HG03108 (cell line): Measurements from ENCODE around the gene SELPLG.
"Not testable (repeated sequence)": the region's sequence is repeated elsewhere in the genome, so short reads cannot be mapped to it uniquely, and the experiment has no call there.

Experiments
- ATAC-seq: cut with Tn5 transposase; IDR thresholded peaks from one replicate; pipeline ENCODE4 v1.9.1; 2021; ENCODE audit warnings: moderate library complexity; ENCODE audit not compliant: unreplicated experiment

The SELPLG gene

DNA sequence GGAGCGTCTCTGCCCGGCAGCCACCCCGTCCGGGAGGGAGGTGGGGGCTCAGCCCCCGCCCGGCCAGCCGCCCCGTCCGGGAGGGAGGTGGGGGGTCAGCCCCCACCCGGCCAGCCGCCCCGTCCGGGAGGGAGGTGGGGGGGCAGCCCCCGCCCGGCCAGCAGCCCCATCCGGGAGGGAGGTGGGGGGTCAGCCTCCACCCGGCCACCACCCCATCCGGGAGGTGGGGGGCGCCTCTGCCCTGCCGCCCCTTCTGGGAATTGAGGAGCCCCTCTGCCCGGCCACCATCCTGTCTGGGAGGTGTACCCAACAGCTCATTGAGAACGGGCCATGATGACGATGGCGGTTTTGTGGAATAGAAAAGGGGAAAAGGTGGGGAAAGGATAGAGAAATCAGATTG, 22.6 kb upstream of the SELPLG start:
- ATAC-seq: not testable (repeated sequence)

DNA sequence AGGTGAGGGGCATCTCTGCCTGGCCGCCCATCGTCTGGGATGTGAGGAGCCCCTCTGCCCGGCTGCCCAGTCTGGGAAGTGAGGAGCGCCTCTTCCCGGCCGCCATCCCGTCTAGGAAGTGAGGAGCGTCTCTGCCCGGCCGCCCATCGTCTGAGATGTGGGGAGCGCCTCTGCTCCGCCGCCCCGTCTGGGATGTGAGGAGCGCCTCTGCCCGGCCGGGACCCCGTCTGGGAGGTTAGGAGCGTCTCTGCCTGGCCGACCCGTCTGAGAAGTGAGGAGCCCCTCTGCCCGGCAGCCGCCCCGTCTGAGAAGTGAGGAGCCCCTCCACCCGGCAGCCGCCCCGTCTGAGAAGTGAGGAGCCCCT, 22.1 kb upstream of the SELPLG start:
- ATAC-seq: not testable (repeated sequence)

DNA sequence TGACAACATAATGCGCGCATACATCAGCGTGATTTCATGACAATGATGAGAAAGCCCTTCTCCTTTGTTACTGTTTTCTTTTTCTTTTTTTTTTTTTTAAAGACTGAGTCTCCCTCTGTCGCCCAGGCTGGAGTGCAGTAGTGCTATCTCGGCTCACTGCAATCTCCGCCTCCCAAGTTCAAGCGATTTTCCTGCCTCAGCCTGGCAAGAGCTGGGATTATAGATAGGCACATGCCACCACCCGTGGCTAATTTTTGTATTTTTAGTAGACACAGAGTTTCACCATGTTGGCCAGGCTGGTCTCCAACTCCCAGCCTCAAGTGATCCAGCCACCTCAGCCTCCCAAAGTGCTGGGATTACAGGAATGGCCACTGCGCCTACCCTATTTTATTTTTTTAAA, 20.9 kb upstream of the SELPLG start:
- not testable (repeated sequence) for ATAC-seq

DNA sequence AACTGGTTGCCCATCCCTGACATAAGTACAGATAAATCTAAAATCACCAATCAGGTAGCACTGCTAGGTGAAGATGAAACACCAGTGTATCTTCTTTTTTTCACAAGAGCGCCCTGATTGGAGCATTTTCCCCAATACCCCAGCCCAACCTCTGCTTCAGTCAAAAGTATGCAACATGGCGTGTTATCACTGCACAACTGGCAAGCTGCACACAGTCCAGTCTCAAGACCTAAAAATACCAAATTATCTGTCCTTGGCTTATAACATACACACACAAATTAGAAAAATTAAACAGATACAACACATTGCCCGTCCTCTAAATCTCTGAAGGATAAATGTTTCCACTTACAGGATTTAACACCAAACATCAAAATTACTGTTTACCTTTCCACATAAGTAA, 20.2 kb upstream of the SELPLG start:
- no peak for ATAC-seq

DNA sequence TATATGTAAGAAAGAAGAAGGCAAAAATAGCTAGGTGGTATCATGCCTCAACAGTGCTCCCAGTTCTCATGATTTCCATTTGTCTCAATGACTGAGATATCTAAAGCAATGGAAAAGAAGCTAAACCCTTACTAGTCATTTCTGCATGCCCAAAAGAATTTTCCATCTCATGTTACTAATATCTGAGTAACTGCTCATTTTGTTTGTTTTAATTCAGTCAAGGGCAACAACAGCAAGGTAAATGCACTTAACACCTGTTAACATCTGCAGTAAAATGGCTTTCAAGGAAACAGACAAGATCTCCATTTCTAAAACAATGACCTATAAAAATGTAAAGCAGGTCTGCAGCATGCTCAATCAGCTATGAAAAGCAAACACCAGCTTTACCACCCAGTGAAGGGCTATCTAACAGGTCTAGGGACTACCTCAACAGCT, 19.4 kb upstream of the SELPLG start:
- ATAC-seq: no peak

DNA sequence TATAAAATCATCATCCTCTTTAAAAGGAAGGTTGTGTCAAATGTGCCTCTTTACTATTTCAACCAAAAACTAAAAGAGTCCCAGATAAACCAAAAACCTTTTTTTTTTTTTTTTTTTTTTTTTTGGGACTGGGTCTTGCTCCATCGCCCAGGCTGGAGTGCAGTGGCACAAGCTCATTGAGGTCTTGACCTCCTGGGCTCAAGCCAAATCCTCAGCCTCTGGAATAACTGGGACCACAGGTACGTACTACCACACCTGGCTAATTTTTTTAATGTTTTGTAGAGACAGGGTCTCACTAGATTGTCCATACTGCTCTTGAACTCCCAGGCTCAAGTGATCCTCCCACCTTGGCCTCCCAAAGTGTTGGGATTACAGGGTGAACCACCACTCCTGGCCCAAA, 16.4 kb upstream of the SELPLG start:
- no peak for ATAC-seq

DNA sequence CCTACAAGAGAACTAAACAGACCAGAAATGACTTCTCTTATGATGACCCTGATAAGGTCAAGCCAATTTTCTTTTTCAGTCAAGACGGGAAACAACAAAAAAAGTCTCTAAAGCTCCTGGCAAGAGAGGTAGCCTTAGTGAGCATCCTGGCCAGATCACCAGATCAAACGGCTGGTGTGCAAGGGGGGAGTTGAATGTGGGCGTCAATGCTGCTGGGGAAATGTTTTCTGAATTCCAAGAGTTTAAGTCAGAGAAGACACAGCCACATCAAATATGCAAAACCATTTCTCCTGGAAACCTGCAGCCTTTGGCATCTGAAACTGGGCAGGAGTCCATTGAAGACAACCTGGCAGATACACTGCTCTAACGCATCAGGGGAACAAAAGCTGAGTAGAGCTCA, 16.0 kb upstream of the SELPLG start:
- ATAC-seq: no peak

DNA sequence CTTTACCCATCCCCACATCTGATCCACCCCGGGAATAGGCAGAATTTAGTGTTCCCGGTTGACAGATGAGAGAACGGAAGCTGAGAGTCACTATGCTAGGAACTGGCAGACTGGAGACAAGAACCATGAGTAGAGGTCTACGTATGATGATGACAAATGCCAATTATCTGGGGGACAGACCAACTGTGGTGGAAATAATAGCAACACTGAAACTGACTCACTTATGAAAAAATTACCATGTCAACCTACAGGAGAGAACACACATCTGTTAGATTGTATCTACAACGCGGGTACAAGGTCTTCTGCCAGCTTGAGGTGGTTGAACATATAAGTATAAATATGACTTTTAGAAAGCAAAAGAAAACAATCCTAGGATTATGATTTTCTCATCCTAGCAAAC, 15.4 kb upstream of the SELPLG start:
- no peak for ATAC-seq

DNA sequence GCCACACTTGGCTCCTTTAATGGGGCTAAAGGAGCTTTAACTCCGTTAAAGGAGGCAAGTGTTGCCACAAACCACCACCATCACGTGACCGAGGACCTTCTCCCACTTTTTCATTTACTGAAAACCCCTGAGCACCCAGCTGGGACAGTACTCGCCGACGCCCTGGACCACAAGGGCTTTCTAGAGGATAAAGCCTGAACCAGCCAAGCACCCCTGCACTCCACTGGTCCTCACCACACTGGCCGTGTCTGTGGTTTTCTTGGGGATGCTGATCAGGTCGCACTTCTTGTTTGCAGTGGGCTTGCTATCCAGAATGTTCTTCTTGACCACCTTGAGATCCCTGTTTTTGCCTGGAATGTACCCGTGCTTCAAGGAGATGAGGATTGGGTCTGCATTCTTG, 14.7 kb upstream of the SELPLG start:
- ATAC-seq: no peak

DNA sequence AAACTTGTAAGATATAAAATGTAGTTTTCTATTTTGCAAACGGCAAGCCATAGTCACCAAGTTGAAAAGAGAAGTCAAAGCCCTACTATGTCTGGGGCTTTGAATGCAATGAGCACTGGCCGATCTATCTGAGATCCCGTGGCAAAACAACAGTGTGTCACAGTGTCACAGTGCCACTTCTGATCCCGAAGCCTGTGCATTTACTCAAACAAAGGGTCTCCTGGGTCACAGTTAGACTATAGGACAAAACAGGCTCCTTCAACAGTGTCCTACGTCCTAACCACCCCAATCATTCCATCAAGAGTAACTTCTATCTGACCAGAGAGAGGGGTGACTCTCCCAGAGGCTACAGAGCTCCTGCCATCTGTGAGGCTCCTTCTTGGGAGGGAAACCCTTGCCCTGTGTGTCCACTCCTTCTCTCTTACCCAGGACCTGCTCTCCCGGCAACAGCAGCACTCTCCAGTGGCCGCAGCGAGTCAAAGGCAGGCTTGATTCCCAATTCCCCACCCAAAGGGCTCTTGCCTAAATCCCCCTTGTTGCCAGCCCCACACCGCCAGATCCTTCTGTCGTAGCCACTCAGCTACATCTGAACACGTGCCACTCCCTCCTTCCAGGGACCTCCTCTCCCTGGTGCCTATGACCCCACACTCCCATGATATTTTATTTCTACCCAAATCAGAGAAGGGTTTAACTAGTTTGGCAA, 14.0 kb upstream of the SELPLG start:
- no peak for ATAC-seq

DNA sequence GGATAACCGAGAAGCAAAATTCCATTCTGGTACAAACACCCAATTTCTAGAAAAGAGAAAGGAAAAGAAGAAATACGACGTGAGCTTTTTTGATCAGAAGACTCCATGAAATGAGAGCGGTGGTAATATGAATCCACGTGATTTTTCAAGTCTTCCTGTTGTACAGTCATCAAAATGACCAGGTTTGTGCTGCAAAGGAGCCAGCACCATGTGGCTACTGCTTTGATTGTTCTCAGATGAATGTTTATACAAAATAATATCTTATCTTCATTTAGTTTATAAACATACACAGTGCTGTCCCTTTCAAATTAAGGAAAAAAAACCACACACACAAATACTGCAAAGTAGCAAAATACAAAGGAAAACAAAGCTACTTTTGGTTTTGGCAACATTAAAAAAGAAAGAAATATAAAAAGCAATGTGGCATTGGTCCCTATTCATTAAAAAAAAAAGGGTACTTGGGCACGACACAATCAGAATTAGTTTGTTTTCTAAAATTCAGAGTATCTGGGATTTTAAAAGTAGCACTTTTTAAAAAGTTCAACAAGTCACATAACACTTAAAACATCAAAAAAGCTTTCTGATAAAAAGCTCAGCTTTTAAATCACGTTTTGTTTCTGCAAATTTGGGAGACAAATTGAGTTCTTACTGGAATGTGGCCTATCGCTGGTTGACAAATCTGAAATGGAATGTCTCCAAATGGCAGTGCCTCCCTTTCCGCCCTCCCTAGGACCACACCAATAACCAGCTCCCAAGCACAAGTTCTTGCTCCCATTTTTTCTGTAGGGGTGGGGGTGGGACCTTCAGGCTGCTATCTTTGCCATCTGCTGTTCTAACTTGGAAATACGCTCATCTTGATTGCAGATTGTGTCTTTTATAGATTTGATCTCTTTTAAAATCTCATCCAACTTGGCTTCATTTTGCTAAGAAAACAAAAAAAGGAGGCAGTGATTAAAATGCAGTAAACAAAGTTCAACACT, 13.2 kb upstream of the SELPLG start:
- ATAC-seq: no peak

DNA sequence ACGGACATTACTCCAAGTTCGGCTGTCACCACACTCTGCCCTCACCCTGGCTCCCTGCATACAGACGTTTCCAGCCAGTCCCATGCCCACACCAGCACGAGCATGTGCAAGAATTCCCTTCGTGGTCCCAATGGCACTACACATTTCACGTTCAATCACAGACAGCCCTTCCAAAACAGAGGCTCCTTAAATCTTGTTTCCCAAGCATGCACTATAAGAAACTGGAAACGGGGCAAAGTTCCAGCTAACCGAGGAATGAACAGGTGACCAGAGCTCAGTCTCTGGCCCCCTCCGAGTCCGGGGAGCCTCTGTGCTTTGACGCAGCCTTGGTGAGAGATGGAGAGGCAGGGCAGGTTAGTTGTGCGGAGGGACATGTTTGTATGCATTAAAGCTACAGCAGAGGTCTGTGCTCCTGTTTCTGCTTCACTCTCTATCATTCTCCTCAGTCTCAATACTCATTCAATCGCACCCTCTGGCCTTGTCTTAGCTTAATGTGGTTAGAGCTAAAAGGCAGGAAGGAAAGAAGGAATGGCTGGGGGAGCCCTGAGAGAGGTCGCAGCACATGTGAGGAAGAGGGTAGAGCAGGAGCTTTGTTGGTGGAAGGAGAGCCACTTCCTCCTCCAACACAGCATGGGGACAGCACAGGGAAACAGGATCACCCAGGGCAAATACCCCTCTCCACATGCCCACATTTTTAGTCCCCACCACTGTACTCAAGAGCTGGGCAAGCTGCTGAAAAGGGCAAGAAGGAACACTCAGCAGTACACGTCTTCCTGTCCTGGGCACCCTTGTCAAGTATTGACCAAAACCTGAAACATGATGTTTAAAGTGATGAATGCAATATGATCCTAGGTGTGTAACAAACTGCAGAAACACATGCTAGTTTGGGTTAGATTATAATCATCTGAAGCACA, 12.2 kb upstream of the SELPLG start:
- no peak for ATAC-seq

DNA sequence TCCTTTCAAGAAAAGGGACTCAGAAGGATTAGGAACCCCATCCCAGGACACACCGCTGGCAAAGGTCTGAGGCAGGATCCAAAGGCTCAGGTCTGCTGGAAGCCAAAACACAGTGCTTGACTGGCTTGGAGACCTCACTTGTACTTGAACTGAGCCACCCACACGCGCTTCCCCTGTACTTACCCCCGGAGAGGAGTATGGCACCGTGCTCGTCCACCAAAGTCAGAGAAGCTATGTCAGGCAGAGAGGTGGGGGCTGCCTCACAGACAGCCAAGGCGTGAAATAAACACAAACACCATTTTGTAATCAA, 11.1 kb upstream of the SELPLG start:
- no peak for ATAC-seq

DNA sequence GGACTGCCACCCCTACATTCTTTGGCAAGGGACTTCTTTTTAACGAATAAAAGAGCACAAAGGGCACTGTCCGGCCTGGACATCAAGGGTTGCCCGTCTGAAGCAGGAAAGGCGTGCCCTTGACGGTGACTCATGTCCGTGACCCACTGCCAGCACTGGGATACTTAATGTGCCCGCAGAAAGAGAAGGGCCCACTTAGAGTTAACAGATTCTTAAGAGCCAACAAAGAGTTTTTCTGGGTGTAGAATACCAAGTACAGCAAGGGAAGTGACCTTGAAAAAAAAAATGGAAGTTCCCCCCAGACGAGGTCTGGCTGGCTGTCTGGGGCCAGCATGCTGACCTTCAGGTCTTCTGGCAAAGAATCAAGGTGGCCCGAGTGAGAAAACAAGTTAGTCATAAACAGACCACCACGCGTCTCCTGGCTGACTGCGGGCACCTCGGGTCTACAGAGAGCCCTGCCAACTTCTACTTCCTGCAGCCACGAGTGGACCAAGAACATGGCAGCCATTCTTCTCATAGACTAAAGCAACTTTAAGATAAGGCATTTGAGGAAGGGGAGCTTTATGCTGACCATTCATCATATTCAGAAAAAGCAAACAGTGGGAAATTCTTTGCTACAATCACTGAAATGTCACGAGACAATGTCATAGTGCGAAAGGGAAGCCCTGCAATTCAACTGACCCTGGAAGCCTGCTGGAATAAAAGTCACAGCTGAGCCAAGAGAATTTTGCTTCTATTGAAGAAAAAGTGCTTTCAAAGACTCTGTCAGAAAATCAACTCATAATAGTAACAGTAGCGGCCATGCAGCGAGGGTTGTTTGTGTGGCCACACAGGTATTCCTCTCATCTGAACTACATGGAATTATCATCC, 10.5 kb upstream of the SELPLG start:
- no peak for ATAC-seq

DNA sequence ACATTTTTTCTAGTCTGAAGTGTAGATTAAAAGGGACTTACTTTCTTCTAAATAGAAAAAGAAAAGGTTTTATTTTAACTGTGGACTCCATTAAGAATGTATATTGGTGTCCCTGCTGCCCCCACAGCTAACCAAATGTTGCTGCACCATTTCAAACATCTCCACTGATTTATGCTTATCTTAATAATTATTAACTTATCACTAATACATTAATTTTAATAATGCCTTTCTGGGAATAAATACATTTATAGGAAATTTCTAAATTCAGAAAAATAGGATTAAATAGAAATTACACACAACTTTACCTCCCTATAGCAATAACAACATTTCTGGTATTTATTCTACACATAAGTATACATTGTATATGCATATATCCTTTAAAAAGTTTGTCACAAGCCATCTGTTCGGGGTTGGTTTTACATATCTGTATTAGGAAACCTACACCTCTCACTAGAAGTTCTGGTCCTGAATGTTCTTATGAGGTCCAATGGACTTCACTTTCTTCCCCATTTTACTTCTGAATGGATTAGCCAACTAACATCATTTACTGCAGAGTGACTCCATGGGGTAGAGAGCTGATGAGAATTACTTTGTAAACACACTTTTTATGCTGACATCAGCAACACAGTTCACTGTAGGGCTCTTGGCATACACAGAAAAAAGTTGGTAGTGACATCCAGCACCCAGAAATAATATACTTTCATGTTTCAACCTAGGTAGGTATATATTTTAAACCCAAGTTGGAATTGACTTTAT, 9.4 kb upstream of the SELPLG start:
- ATAC-seq: no peak

DNA sequence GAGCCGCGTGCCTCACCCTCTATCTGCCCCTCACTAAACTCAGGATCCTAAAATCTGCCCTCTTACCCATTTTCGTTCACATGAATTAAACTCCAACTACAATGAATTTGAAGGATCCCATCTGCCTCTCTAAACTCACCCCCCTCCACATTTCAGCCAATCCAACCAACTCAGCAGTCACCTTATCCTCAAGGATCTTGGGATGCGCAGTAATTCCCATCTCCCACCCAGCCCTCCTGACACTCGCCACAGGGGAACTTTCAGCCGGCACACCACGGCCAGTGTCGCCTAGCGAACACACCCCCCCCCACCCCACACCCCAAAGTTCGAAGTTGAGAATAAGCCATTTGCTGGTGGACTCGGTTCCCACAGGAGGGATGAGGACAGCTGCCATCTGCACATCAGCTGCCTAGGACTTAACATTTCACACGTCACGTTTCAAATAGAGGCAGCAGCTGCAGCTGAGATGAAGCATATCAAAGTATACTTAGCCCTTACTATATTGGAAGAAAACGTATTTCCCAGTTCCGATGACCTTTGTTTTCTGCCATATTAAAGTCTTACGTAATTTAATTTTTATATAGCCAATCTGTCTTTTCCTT, 8.7 kb upstream of the SELPLG start:
- no peak for ATAC-seq

DNA sequence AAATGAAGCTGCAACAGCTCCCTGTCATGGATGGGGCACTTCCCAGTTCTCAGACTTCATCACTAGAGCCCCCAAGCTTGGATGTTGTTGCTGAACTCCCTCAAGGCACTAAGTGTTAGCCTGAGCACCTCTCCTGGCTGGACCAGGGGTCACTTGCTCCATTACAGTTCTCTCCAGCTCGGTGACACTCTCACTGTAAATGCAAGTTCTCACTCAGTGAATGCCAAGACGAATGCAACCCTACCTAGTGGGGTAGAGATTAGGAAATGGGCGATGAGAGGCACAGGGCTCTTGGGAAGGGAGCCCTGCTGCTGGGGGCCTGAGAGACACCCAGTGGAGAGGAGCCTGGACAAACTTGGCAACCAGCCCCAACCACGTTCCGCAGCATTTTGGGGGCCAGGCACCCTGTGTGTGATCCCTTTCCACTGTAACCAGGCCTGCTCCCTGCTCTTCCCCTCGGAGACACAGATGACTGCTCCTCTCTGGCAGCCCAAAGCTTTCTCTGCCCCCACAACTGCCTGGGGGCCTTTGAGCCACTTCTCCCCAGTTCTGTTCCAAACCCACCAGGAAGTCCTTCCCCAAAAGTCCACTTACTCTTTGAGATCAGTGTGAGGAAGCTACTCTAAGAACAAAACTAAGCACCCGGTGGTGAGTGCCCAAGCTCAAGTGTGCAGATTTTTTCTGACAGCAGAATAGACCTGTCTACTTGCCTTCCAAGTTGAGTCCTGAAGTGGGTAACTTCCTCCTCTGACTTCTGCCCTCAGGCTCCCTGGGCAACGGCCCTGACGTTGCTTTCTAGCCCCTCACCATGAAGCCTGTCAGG, 8.0 kb upstream of the SELPLG start:
- no peak for ATAC-seq

DNA sequence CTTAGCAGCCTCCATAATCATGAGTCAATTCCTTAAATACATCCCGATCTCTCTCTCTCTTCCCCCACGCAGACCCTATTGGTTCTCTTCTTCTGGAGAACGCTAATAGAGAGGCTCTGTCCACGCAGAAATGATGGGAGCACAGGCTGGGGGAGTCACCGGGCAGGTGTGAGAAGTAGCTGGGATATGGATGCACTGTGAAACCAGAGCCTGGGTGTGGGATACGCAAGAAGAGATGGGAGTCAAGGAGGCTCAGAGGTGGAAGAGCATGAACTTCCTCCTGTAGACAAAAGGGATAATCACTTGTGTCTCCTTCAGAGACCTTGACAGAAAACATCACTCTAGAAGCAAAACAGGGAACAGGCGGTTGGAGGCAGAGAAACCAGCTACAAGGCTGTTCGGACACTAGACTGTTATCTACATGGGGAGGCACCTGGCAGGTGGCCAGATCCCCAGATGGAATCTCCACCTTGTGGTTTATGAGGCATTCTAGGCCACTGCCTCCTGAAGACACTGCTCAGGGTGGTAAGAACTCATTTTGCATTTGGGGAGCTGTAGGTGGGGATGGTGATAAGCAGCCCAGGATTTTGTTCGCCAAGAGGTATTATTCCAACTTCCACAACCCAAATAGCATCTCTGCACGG, 7.2 kb upstream of the SELPLG start:
- no peak for ATAC-seq
